ENCODE data around the gene RUNX1. TPM values are rescaled to one million over a fixed set of nuclear protein-coding genes. Genes with fewer than 3 reads are reported as not detected.

Gene RUNX1
- total and polyA plus RNA-seq, 2 donors (not counting 1 experiment from before 2014, with no cell fraction given) = 26.3 to 73.0 TPM

DNA sequence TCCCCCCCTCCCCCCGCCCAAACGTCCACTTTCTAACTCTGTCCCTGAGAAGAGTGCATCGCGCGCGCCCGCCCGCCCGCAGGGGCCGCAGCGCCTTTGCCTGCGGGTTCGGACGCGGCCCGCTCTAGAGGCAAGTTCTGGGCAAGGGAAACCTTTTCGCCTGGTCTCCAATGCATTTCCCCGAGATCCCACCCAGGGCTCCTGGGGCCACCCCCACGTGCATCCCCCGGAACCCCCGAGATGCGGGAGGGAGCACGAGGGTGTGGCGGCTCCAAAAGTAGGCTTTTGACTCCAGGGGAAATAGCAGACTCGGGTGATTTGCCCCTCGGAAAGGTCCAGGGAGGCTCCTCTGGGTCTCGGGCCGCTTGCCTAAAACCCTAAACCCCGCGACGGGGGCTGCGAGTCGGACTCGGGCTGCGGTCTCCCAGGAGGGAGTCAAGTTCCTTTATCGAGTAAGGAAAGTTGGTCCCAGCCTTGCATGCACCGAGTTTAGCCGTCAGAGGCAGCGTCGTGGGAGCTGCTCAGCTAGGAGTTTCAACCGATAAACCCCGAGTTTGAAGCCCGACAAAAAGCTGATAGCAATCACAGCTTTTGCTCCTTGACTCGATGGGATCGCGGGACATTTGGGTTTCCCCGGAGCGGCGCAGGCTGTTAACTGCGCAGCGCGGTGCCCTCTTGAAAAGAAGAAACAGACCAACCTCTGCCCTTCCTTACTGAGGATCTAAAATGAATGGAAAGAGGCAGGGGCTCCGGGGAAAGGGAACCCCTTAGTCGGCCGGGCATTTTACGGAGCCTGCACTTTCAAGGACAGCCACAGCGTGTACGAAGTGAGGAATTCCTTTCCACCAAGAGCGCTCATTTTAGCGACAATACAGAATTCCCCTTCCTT, 158.1 kb downstream of the RUNX1 start:
- no peaks in the 10 kb centered on the region for H3K27me3 Mint-ChIP-seq
- DNase-seq (peak; percentile 55), ATAC-seq (ENCODE audit: low read depth) (no peak)
- peak overlapping the region; percentile 99 for H3K4me2 ChIP-seq (replicated peaks; ENCODE audit: low read depth, low read length, poor library complexity, severe bottlenecking)
- H3K79me2 ChIP-seq (ENCODE audit: control insufficient read depth, insufficient read depth, low read length) = peaks cover 20% of the 10 kb centered on the region
- no peaks in the 10 kb centered on the region for H3K36me3 ChIP-seq (replicated peaks in 1 of 2; ENCODE audit: control extremely low read depth in 1 of 2, control insufficient read depth in 1 of 2, extremely low read depth in 1 of 2, insufficient read depth in 2 of 2, low read length in 1 of 2)
- TF ChIP-seq, protein P1, sequence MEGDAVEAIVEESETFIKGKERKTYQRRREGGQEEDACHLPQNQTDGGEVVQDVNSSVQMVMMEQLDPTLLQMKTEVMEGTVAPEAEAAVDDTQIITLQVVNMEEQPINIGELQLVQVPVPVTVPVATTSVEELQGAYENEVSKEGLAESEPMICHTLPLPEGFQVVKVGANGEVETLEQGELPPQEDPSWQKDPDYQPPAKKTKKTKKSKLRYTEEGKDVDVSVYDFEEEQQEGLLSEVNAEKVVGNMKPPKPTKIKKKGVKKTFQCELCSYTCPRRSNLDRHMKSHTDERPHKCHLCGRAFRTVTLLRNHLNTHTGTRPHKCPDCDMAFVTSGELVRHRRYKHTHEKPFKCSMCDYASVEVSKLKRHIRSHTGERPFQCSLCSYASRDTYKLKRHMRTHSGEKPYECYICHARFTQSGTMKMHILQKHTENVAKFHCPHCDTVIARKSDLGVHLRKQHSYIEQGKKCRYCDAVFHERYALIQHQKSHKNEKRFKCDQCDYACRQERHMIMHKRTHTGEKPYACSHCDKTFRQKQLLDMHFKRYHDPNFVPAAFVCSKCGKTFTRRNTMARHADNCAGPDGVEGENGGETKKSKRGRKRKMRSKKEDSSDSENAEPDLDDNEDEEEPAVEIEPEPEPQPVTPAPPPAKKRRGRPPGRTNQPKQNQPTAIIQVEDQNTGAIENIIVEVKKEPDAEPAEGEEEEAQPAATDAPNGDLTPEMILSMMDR (IDR thresholded peaks at IDR 0.05) = no peak
- TF ChIP-seq EZH2 (IDR thresholded peaks at IDR 0.05; ENCODE audit: borderline replicate concordance, insufficient read depth, low read depth, low read length, poor library complexity, severe bottlenecking) = no peak
- CTCF ChIA-PET = interaction anchor here (1.2 to 11.6 kb wide), 20 partner anchors 9 to 949 kb away, joined by 3 to 131 read pairs (median 6); partner anchors contain the start of gene RUNX1
- H4K20me1 ChIP-seq (ENCODE audit: control insufficient read depth, insufficient read depth, low read length, poor library complexity, severe bottlenecking) = peaks cover 41% of the 10 kb centered on the region
- H3K9ac ChIP-seq (ENCODE audit: low read length) = peak overlapping the region; percentile 72
- peaks cover 34% of the 10 kb centered on the region for H3K4me1 Mint-ChIP-seq
- peaks cover 0 to 13% (median 2%) of the 10 kb centered on the region in 4 experiments for H3K27me3 ChIP-seq (replicated peaks in 1 of 4; ENCODE audit: control extremely low read depth in 1 of 4, control insufficient read depth in 3 of 4, insufficient read depth in 4 of 4, low read length in 3 of 4)
- H2AFZ ChIP-seq (ENCODE audit: insufficient read depth, low read depth, low read length, poor library complexity, severe bottlenecking) = peak overlapping the region; percentile 76
- H3K4me3 ChIP-seq (ENCODE audit: control extremely low read depth in 1 of 5, extremely low read depth in 1 of 5, insufficient read depth in 1 of 5, low read depth in 2 of 5, low read length in 4 of 5) = peak overlapping the region in 4 of 5 experiments; percentile 9 to 80 (median 68)
- H3K9me3 ChIP-seq (ENCODE audit: control extremely low read depth in 1 of 3, control insufficient read depth in 2 of 3, insufficient read depth in 1 of 3, low read length in 2 of 3) = peaks cover 0 to 4% (median 0%) of the 10 kb centered on the region in 3 donors
- peaks cover 41 to 43% of the 10 kb centered on the region in 2 donors for H3K4me1 ChIP-seq (ENCODE audit: control insufficient read depth in 2 of 2, insufficient read depth in 2 of 2, low read length in 2 of 2)
- POLR2A ChIA-PET = interaction anchor here (2.3 kb wide), 1 partner anchor 26 kb away, joined by 18 read pairs; no protein-coding TSS in a partner anchor
- no peaks in the 10 kb centered on the region for H3K9me3 Mint-ChIP-seq (ENCODE audit: insufficient read depth)
- H3K4me3 Mint-ChIP-seq = peak overlapping the region; percentile 94
- intact Hi-C loops (cut with micrococcal nuclease) = loop anchor here (1.0 to 10.0 kb wide), 7 partner anchors 86 to 949 kb away; no protein-coding TSS in a partner anchor
- H3K27ac ChIP-seq (ENCODE audit: low read length in 2 of 2) = no peak overlapping the region
- WGBS (ENCODE audit: insufficient coverage) = 37% methylated on average over 46 of the region's 60 CpGs
- H3K27ac Mint-ChIP-seq = peak overlapping the region; percentile 53

Measured in B cell (primary cell).